HEK293 (cell line): ENCODE results near the gene APRT.

Experiments
- ZNF521 ChIP-seq: fragments of 450-650 bp; formaldehyde crosslinking; IDR thresholded peaks from 2 replicates; pipeline ENCODE4 v1.5.1; 2017; ENCODE audit warnings: missing biosample characterization, mild to moderate bottlenecking, missing genetic modification characterization
- ZNF530 ChIP-seq: fragments of 450-650 bp; formaldehyde crosslinking; IDR thresholded peaks from 2 replicates; pipeline ENCODE4 v1.5.1; 2016; ENCODE audit warnings: low read depth, missing biosample characterization, missing genetic modification characterization
- TF ChIP-seq, protein P1 (sequence below): fragments of 450-650 bp; formaldehyde crosslinking; IDR thresholded peaks from 2 replicates; pipeline ENCODE4 v1.5.1; 2016; ENCODE audit warnings: missing biosample characterization, missing genetic modification characterization

DNA sequence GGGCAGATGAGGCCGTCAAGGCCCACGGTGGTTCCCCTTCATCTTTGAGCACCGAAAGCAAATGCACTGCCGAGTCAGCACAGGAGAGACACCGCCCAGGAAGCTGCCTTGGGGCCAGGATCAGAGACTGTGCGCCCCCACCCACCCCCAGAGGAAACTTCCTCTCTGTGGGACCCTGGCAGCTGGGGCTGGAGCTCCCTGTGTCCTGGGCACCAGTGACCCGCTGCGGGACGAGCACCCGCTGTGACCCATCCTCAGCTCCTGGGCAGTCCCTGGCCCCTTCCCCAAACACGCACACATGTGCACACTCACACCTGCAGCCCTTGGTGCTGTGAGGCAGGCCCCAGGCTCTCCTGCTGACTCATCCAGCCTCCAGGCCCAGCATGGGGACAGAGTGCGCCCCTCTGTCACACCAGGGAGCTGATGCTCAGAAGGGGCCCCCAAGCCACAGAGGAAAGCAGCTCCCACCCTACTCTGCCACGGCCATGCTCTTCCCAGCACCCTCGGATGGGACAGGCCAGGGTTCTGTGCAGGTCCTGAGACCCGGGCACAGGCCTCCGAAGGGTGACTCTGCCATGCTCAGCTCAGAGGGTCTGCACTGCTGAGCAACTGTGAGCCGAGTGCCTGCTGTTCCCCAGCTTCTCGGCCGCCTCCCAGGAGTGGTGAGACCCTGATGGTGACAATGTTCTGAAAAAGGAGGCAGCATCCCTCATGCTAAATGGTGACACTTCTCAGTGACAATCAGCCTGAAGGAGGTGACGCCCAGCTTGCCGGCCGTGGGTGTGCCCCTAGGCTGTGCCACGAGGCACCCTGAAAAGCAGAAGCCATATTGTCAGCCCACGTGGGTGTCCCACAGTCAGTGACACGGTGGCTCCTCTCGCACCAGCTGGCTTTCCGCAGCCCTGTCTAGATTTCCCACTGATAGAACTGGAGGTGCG, 30.3 kb downstream of the APRT start:
- TF ChIP-seq ZNF530 (tag by site-specific recombination) (no peak), ZNF521 (tag by site-specific recombination) (no peak)
- TF ChIP-seq, protein P1, sequence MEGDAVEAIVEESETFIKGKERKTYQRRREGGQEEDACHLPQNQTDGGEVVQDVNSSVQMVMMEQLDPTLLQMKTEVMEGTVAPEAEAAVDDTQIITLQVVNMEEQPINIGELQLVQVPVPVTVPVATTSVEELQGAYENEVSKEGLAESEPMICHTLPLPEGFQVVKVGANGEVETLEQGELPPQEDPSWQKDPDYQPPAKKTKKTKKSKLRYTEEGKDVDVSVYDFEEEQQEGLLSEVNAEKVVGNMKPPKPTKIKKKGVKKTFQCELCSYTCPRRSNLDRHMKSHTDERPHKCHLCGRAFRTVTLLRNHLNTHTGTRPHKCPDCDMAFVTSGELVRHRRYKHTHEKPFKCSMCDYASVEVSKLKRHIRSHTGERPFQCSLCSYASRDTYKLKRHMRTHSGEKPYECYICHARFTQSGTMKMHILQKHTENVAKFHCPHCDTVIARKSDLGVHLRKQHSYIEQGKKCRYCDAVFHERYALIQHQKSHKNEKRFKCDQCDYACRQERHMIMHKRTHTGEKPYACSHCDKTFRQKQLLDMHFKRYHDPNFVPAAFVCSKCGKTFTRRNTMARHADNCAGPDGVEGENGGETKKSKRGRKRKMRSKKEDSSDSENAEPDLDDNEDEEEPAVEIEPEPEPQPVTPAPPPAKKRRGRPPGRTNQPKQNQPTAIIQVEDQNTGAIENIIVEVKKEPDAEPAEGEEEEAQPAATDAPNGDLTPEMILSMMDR (tag by site-specific recombination) = no peak
